Activated CD4-positive, alpha-beta T cell treated with anti-CD3 and anti-CD28 coated beads, Interleukin-2, amount 50 U/mL, for 48 hours (primary cell): ENCODE data around the gene EIF4E2.

ENCODE experiments used
- DNase-seq, 2 experiments: peaks; one replicate each; pipeline ENCODE4 v3.0.0-alpha.2; 2020

EIF4E2 gene

GRCh38 chr2:232550354-232551249 is at the start of gene EIF4E2, which contains the start of gene TIGD1:
TSS of gene EIF4E2 (plus strand) at chr2:232550689. CDS start at chr2:232550725, 36 bp downstream.
TSS of gene TIGD1 (minus strand) at chr2:232550557. CDS start at chr2:232549882, 675 bp downstream.
- peak; percentile 92 to 94 for DNase-seq

GRCh38 chr2:232501331-232501771 is 49.1 kb upstream of the EIF4E2 start:
- no peak for DNase-seq

GRCh38 chr2:232501794-232502390 is 48.6 kb upstream of the EIF4E2 start:
- DNase-seq: no peak

- peak in 1 of 2 experiments; percentile 10 for DNase-seq
Measured at GRCh38 chr2:232502511-232502910, 48.0 kb upstream of the EIF4E2 start.

GRCh38 chr2:232502911-232503808 is 47.3 kb upstream of the EIF4E2 start:
- peak; percentile 39 to 45 for DNase-seq

- no peak for DNase-seq
Measured at GRCh38 chr2:232503809-232504323, 46.6 kb upstream of the EIF4E2 start.

GRCh38 chr2:232504438-232504837 is 46.1 kb upstream of the EIF4E2 start:
- DNase-seq: no peak

GRCh38 chr2:232505856-232506255 is 44.6 kb upstream of the EIF4E2 start:
- no peak for DNase-seq

GRCh38 chr2:232506709-232507108 is 43.8 kb upstream of the EIF4E2 start:
- DNase-seq: no peak

- no peak for DNase-seq
Measured at GRCh38 chr2:232508251-232508650, 42.2 kb upstream of the EIF4E2 start.

GRCh38 chr2:232511336-232511890 is 39.1 kb upstream of the EIF4E2 start:
- DNase-seq: no peak

GRCh38 chr2:232512602-232513001 is 37.9 kb upstream of the EIF4E2 start:
- DNase-seq: no peak

GRCh38 chr2:232513353-232513752 is 37.1 kb upstream of the EIF4E2 start:
- DNase-seq: no peak

GRCh38 chr2:232515639-232516038 is 34.9 kb upstream of the EIF4E2 start:
- no peak for DNase-seq

GRCh38 chr2:232516551-232516950 is 33.9 kb upstream of the EIF4E2 start:
- DNase-seq: no peak

- DNase-seq: no peak
Measured at GRCh38 chr2:232518844-232519243, 31.6 kb upstream of the EIF4E2 start.

- no peak for DNase-seq
Measured at GRCh38 chr2:232519581-232520438, 30.7 kb upstream of the EIF4E2 start, which contains the start of gene PRSS56. TSS of gene PRSS56 (plus strand) at chr2:232520388. CDS start at chr2:232520599, 211 bp downstream.

GRCh38 chr2:232520489-232520888 is 30.0 kb upstream of the EIF4E2 start:
- no peak for DNase-seq

GRCh38 chr2:232521098-232521497 is 29.4 kb upstream of the EIF4E2 start:
- no peak for DNase-seq

GRCh38 chr2:232521959-232522622 is 28.4 kb upstream of the EIF4E2 start:
- peak; percentile 73 to 76 for DNase-seq
